ENCODE measurements around the gene NDUFS7. TPM values are rescaled to one million over a fixed set of nuclear protein-coding genes. Genes with fewer than 3 reads are reported as not detected.

The NDUFS7 gene
- total RNA-seq, 2 experiments from 2014 or later: 132 to 147 TPM

DNA sequence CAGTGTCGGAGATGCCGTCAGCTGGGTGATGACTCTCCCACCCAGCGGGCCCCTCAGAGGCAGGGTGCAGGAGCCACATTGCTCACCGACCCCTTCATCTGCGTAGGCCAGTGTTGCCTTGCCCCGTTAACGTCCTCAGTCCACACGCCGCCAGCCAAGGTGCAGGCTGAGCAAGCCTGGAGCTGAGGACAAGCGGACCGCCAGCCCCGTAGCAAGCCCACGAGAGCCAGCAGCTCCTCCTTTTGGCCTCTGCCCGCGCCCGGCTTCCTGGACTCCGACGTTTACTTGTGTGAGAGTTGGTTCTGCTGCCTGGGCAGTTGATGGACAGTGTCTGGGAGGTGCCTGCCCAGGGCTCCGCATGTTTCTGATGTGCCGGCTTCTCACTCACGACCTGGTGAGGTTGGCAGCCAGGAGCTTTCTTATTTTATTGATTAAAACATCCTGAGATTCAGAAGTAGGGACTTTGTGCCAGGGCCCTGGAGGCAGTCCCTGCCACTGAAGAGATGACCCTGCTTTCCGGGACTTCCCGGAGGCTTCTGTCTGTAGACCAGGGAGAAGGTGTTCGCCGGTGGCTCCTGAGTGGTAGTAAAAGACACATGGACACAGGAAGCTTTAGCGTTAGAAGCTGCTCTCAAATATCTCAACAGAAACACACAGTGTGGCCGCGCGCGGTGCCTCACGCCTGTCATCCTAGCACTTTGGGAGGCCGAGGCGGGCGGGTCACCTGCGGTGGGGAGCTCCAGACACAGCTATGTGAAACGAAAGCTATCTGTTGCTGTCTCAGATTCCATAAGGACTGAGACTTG is 29.5 kb downstream of the NDUFS7 start:
- H3K27ac ChIP-seq (ENCODE audit: low read depth, low read length, poor library complexity, severe bottlenecking): no peak overlapping the region
- H3K36me3 ChIP-seq (ENCODE audit: insufficient read depth, low read length): peaks cover 97% of the 10 kb centered on the region
- CTCF ChIA-PET (ENCODE audit: unreplicated experiment): no interaction called here

DNA sequence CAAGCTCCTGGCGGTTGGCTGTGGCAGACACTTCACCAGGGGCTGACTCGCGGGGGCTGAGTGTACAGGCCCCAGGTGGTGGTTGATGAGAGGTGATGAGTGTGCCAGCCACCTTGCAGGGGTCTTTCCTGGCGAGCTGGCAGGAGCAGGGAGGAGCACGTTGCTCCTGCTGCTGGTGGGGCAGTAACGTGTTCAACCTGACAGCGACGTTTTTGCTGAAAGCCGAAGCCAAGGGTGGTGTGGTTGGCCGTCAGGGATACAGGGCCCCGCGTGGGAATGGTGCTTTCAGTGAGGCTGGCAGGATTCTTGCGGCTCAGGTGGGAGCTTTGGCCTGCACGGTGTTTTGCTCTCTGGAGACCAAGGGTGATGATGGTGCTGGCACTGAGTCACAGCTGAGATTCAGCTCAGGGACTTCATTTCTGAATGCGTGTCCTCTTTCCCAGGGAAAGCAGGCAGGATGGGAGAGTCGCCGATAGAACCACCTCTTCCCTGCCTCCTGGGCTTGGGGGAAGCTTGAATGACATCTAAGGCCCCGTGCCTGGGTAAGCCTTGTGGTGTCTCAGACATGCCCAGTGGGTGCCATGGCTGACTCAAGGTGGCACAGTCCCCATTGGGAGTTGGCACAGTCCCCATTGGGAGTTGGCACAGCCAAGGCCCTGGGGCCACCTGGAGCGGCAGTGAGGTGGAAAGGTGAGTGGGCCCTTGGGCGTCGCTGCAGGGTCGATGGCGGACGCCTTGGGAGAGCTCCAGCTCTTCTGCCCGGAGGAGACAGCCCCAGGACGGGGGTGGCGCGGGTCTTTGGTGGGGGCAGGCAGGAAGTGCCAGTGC is 32.5 kb downstream of the NDUFS7 start:
- no peaks in the 10 kb centered on the region for H3K9me3 ChIP-seq (ENCODE audit: low read length)
- no TSS peak for BruUV-seq (replicated peaks)
- peaks cover 95% of the 10 kb centered on the region for H3K36me3 ChIP-seq (ENCODE audit: insufficient read depth, low read length)
- POLR2A ChIA-PET: no interaction called here
- H2AFZ ChIP-seq (ENCODE audit: low read length): no peak overlapping the region
- no peaks in the 10 kb centered on the region for H3K4me1 ChIP-seq (ENCODE audit: insufficient read depth, low read length, poor library complexity, severe bottlenecking)
- no peak overlapping the region for H3K27ac ChIP-seq (ENCODE audit: low read depth, low read length, poor library complexity, severe bottlenecking)
- no peak for TF ChIP-seq EZH2phosphoT487 (IDR thresholded peaks at IDR 0.05; ENCODE audit: borderline replicate concordance, low read depth, low read length)
- TF ChIP-seq, protein P1, sequence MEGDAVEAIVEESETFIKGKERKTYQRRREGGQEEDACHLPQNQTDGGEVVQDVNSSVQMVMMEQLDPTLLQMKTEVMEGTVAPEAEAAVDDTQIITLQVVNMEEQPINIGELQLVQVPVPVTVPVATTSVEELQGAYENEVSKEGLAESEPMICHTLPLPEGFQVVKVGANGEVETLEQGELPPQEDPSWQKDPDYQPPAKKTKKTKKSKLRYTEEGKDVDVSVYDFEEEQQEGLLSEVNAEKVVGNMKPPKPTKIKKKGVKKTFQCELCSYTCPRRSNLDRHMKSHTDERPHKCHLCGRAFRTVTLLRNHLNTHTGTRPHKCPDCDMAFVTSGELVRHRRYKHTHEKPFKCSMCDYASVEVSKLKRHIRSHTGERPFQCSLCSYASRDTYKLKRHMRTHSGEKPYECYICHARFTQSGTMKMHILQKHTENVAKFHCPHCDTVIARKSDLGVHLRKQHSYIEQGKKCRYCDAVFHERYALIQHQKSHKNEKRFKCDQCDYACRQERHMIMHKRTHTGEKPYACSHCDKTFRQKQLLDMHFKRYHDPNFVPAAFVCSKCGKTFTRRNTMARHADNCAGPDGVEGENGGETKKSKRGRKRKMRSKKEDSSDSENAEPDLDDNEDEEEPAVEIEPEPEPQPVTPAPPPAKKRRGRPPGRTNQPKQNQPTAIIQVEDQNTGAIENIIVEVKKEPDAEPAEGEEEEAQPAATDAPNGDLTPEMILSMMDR (conservative IDR thresholded peaks at IDR 0.05; ENCODE audit: low read length): no peak
- H4K20me1 ChIP-seq (ENCODE audit: insufficient read depth, low read length): peaks cover 12% of the 10 kb centered on the region
- no peak for DNase-seq (ENCODE audit: low spot score)
- CTCF ChIA-PET (ENCODE audit: unreplicated experiment): no interaction called here
- no peaks in the 10 kb centered on the region for H3K9me2 ChIP-seq (ENCODE audit: insufficient read depth, low read length)
- no peak overlapping the region for H3K4me3 ChIP-seq (ENCODE audit: low read depth, low read length, poor library complexity, severe bottlenecking)
- H3K79me2 ChIP-seq (ENCODE audit: insufficient read depth, low read depth, low read length): peaks cover 71% of the 10 kb centered on the region
- H3K4me2 ChIP-seq (ENCODE audit: low read length): no peak overlapping the region
- intact Hi-C loops (cut with micrococcal nuclease; ENCODE audit: unreplicated experiment): no loop called here

More for the DNA sequence above, 29.5 kb downstream of the NDUFS7 start:
- no peak overlapping the region for H3K4me2 ChIP-seq (ENCODE audit: low read length)
- peaks cover 12% of the 10 kb centered on the region for H3K4me1 ChIP-seq (ENCODE audit: insufficient read depth, low read length, poor library complexity, severe bottlenecking)
- BruUV-seq (replicated peaks): no TSS peak
- TF ChIP-seq EZH2phosphoT487 (IDR thresholded peaks at IDR 0.05; ENCODE audit: borderline replicate concordance, low read depth, low read length): no peak
- TF ChIP-seq, protein P1 (conservative IDR thresholded peaks at IDR 0.05; ENCODE audit: low read length): no peak
- H4K20me1 ChIP-seq (ENCODE audit: insufficient read depth, low read length): peaks cover 33% of the 10 kb centered on the region
- no peaks in the 10 kb centered on the region for H3K9me3 ChIP-seq (ENCODE audit: low read length)
- DNase-seq (ENCODE audit: low spot score): no peak
- H3K4me3 ChIP-seq (ENCODE audit: low read depth, low read length, poor library complexity, severe bottlenecking): no peak overlapping the region
- peaks cover 100% of the 10 kb centered on the region for H3K79me2 ChIP-seq (ENCODE audit: insufficient read depth, low read depth, low read length)
- intact Hi-C loops (cut with micrococcal nuclease; ENCODE audit: unreplicated experiment): no loop called here
- H3K9me2 ChIP-seq (ENCODE audit: insufficient read depth, low read length): no peaks in the 10 kb centered on the region
- no peak overlapping the region for H2AFZ ChIP-seq (ENCODE audit: low read length)
- POLR2A ChIA-PET: interaction anchor here (0.6 kb wide), 1 partner anchor 51 kb away, joined by 7 read pairs; no protein-coding TSS in a partner anchor
